DMS53 treated with DMSO at 0.1 percent for 48 hours (cell line): ENCODE measurements around the gene RSU1.

Source experiments
- DNase-seq: peaks from one replicate; lab custom pipeline; 2025; ENCODE audit not compliant: unreplicated experiment; lab: John Stamatoyannopoulos, UW

The RSU1 gene

DNA sequence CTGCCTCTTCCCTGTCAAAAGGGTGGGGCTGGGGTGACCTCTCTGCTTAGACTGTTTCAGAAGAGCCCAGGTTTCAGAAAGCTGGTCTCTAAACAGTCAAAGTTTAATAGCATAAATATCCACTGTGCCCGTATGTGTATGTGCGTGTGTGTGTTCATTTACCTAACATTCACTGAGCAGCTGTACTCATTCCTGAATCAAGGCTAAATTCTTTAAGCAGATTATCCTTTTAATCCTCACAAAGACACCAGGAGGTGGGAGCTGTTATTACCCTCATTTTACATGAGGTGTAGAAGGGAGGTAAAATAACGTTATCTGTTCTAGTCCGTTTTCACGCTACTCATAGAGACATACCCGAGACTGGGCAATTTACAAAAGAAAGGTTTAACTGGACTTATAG is 72.2 kb downstream of the RSU1 start:
- DNase-seq: no peak

DNA sequence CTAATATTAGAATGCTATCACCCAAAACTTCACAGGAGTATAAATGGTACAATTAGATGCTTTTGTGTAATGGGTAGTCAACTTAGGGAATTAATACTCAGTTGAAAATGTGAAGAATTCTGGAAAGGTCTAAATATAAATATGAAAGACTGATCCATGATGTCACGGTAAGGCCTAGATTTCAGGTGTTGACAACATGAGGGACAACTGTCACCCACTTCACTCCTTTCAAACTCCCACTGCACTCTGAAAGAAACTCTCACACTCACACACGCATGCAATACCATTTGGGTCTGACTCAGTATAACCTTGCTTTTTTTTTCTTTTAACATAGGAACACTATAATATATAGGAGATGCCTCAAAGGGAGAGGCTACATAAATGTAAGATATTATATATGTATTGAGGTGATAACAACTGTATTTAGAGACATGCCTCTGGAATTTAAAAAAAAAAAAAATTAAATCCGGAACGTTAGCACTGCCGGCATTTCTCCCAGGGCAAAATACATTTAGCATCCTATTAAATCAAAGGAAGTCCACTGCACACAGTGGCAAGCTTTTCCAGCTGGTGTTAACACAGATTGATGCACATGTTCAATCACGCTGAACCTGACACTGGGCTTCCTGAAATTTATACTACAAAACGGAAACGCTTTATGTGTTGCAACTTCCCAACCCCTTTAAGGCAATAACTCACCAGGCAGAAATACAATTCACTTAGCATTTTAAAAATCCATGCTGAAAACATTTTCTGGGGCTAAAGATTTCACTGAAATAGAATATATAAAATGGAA is 74.9 kb downstream of the RSU1 start:
- DNase-seq: no peak

DNA sequence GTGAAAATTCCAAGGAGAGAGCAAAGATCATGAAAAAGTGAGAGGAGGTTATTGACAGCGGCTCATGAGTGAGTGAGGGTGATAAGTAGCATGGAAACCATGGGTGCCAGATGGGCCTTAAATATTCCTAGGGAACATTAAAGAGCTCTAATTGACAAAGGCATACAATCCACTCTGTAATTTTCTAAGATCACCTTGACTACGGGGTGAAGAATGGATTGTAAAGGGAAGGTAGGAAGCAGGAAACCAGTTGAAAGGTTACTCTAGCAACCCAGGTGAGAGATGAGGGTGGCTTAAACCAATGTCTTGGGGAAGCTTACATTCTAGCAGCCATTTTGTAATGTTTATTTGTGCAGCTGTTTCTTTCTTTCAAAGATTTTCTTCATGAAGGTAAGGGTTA is 75.7 kb downstream of the RSU1 start:
- no peak for DNase-seq

DNA sequence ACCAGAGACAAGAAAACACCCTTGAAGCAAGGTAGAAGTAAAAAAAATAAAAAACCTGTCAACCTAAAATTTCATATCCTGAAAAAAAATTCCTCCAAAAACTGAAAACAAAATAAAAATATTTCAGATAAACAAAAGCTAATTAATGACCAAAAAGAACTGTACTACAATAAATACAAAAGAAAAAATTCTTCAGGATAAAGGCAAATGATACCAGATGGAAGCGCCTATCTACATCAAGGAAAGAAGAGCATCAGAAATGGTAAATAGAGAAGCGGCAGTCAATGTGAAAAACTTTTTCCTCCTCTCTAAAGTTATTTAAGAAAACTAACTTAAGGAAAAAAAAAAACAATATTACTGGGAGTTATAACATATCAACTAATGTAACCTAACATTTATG is 79.8 kb downstream of the RSU1 start:
- no peak for DNase-seq

DNA sequence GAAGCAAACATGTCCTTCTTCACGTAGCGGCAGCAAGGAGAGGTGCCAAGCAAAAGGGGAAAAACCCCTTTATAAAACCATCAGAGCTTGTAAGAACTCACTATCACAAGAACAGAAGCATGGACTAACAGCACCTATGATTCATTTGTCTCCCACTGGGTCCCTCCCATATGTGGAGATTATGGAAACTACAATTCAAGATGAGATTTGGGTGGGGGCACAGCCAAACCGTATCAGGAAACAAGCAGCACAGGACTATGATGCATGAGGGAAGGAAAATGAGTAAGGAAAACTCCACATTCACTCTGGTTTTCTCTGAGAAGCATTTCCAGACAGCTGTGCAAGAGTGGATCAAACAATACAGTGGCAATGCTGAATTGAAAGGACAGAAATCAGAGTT is 81.6 kb downstream of the RSU1 start:
- no peak for DNase-seq

DNA sequence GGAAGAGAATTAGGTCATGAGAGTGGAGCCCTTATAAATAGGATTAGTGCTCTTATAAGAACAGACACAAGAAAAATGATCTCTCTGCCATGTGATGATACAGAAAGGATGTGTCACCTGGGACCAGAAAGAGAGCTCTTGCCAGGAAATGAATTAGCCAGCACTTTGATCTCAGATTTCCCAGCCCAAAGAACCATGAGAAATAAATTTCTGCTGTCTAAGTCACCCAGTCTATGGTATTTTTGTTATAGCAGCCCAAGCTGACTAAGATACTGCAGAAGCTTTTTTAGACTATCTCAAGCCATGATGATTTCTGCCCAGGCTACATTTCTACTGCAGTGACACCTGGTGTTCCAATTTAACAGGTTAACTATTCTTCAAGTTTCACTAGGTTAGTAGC is 84.8 kb downstream of the RSU1 start:
- DNase-seq: no peak

DNA sequence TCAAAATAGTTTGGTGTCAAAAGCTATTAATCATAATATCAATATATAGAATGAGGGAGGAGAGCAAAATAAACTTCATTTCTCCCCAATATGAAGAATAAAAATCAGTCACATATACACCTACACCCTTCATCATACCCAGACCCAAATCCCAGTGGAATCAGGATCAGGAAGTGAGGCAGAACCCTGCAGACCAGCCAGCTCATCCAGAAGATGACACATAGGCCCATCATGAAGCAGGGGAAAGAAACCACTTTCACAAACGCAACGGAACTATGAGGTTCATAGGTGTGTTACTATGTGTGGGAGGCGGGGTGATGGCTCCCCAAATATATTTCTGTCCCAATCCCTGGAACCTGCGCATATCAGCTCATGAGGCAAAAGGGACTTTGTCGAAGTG is 89.0 kb downstream of the RSU1 start:
- DNase-seq: no peak

DNA sequence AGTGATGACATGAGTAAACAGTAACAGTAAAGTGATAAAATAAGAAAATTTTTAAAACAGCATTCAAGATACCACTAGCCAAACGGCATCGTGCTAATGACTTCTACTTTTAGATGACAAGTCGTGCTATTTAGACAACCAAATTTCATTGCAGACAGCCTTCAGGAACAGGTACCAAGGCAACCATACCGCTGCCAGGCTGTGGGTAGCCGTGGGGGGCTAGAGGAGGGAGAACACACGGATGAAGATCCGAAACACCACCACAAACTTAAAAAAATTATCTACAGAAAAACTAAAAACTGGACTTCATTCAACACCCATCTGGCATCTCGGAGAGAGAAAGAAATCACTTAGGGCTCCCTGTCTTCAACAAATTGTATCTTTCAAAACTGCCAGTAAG is 89.6 kb downstream of the RSU1 start:
- DNase-seq: no peak

DNA sequence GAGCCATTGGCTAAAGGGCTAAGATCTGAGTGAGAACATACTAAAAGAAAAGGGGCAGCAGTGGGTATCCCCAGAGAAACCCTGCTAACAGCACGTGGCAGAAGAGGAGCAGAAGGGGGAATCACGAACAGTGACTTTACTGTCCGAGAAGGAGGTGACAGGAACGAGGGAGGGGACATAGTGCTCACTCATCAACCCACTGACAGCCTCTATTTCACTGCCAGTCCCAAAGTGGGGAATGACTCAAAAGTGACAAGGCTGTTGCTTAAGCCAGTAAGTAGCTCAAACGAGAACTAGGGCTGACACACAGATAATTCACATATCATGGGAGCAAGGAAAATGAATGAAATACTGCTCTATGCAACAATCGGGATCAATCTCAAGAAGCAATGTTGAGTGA is 92.7 kb downstream of the RSU1 start:
- no peak for DNase-seq

DNA sequence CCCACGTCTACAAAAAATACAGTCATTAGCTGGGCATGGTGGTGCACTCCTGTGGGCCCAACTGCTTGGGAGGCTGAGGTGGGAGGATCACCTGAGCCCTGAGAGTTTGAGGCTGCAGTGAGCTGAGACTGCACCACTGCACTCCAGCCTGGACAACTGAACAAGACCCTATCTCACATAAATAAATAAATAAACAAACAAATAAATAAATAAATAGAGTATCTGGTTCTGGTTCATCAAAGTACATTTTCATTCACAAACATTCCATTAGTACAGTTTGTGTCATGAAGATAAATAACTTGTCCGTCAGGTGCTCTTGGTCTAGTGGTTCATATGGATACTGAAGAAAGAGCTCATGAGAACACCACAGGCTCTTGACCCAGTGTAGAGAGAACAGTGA is 96.4 kb downstream of the RSU1 start:
- no peak for DNase-seq

DNA sequence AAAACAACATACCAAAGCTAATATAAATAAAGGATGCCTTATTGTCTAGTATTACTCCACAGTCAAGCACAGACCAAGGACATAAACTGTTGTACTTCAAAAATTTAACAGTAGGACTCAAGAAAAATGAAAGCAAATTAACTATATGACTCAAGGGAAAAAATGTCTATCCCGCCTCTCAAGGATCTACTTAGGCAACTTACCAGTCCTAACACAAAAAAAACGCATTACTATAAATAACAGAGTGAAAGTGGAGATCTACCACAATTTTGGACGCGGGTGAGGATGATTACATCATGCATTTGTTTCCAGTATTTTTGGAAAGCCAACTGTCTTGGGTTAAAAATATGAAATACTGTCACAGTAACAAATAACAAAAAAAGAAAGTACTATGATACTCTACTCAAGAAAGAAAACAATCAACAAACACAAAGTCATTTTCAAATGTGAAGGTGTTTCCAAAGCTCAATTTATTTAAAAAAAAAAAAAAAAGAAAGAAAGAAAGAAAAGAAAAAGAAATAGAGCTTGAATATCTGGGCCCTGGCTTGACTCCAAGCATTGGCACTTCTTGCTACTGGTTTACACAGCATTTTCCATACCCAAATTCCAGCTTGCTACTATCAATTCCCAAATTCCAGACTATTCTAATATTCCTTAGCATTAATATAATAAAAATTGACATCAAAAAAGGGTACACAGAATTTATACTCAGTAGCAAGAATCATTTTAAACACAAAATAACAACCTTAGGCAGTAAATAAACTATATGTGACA is 99.4 kb downstream of the RSU1 start:
- no peak for DNase-seq

DNA sequence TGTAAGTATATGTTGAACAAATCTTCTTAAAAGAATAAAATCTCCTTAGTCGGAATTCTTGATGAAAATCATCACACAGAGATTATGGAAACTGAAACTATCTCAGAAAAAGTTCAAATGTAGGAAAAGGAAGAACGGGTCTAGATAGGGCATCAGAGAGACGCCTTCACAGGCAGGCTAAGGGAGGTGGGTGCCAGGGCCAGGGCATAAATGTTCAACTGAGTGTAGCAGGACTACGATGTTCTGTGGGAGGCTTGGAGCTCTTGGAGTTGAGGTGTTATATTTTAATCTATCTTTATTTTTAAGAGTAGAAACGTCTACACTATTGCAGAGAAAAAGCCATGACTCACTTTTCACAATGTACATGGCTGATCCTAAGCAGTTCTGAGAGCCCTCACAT is 101.2 kb downstream of the RSU1 start:
- DNase-seq: no peak

DNA sequence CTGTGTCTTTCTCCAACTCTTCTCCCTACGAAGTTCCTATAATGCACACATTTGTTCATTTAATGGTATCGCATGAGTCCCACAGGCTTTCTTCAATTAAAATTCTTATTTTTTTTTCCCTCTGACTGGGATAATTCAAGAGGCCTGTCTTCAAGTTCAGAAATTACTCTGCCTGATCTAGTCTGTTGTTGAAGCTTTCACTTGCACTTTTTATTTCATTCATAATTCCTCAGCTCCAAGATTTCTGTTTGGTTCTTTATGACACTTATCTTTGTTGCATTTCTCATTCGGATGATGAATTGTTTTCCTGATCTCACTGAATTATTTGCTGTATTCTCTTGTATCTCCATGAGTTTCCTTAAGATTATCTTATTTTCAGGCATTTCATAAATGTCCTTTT is 103.9 kb downstream of the RSU1 start:
- DNase-seq: no peak

DNA sequence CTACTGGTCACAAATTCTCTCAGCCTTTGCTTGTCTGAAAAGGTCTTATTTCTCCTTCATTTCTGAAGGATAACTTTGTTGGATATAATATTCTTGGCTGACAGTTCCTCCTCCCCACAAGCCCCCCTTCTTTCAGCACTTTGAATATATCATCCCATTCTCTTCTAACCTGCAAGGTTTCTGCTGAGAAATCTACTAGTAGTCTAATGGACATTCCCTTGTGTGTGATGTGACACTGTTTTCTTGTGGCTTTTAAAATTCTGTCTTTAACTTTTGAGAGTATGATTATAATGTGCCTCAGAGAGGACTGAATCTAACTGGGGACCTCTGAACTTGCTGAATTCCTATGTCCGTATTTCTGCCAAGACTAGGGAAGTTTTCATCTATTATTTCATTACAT is 104.3 kb downstream of the RSU1 start:
- no peak for DNase-seq

DNA sequence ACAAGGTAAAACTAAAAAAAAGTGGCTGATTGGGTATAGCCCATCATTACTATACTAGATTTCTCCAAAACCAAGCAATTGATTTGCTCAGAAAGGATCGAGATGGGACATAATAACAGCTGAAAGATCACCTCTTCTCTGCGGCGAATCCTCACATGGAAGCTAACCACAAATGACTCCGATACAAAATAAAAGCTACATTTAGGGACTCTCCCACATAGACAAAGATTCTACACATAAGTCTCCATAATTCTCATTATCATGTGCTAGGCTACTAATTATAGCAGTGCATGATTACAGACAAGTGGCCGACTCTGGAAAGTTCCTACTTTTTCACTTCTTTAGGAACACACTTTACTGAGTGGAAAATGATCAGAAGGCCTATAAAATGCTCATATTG is 116.9 kb downstream of the RSU1 start:
- DNase-seq: no peak

DNA sequence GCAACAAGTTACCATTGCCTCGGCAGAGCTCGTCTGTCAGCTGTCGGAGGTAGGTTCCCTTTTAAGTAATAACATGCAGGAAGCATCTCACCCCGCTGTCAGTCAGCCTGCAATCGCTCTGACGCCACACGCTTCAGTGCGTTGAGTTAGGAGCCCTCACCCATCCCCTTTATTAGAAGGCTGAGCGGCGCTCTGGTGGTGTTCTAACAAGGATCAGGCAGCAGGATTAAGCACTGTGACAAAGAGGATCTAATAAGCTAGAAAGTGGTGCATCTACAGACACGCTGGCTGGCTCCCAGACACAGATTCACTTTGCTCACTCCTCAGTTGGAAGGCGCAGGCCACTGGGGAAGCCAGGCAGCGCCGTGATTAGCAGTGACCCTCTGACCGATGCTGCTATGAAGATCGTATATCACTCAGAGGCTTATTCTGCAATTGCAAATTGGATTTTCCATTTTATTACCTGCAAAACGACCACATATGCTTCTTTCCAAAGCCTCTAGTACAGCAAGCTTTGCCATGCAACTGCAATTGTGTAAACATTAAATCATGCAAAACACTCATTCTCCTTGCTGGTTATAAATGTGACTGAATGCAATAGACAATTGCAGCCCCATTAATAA is 117.7 kb downstream of the RSU1 start:
- DNase-seq: no peak

DNA sequence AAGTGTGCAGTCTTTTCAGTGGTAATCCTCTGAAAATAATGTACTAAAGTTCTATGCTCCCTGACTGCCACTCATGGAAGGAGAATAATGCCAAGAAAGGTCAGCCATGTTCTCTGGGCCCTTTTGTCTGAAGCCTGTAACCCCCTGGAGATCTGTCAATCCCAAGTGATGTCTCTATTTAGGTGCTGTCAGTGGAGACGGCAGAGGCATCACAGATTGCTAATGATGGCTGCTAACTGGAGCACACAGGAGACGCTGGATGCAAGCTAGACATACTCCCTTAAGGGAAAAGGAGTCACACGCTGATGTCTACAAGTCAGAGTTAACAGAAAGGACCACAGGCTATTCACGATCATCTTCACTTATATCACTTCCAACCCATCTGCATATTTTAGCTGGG is 118.8 kb downstream of the RSU1 start:
- no peak for DNase-seq

DNA sequence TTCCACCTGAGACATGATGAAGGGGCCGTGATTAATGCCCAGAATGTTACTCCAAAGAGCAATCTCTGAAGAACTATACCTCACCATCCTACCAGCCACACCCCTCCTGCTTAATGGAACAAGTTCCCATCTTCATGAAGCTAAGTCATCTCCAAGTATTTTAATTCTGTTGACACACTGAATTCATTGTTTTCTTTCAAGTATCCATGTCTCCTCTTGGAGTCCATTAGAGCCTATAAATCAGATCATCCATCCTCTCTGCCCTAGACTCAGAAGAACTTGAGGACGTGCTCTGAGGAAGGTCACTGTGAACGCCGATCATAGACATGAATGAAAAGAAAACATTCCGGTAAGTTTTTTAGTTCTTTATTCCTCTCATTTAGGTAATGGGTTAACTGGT is 126.8 kb downstream of the RSU1 start:
- DNase-seq: no peak

DNA sequence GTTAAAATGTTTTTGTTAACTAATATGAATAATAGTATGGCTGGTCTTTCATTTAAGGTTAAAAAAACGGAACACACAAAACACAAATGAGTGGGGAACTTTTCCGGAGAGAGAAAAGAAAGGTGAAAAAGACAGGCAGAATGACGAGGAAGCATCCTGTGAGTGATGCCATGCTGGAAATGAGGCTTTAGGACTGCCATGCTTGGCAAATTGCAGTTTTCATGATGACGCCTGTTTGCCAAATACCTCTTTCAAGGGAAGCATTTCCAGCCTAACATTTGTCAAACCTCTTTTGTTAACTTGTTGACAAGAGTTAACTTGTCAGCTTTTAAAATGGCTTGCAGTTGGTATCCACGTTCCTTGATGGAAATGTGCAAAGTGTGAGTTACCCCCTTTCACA is 127.5 kb downstream of the RSU1 start:
- DNase-seq: no peak

DNA sequence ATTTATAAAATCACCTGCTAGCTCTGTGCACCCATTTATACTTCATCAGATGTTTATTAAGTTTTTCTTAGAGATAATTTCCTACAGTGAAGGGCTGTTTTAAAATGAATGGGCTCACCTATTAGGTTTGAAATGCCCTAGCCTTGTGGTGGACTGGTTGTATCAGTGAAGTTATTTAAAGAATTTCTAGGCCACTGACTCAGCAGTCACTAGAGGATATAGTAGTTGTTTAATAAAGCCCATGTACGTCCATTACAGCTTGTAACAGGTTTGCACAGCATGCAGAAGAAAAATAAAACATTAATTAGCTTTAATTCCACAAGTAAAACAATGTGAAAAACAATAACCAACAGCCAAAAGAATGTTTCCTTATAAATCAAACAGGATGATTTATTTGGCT is 128.0 kb downstream of the RSU1 start:
- DNase-seq: no peak

DNA sequence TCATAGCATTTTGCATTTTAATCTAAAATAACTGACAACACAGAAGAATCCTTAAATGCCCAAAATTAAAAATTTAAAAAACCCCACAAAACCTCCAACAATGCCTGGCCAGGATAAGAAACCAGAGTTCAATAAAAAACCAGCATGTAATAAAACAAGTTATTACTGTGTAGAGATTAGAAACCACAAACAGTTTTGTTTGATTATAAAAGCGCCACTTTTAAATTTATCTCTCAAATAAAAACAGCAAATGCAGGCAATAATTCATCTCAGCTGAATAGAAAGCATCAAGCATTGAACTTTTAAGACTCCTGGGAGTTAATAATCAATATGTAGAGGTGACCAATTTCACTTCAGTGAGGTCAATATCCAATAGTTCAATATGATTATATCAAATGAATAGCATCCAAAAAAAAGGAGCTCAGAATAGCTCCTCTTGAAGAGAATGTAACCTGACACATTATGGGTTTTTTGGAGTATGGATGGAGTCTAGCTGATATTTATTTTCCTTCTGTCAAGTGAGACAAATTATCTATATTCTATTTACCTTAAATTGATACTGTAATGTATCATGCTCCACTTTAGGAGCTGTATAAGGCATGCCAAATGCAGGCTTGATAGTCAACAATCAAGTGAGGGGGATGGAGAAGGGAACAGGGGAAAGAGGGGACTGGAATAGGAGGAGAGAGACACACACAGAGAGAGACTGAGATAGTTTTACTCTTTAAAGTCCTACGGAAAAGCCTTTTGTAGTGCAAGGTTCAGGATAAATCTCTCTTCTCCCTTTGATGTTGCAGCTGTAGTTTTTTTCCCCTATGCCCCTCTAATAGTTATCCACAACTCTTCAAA is 130.9 kb downstream of the RSU1 start:
- DNase-seq: no peak
